ENCODE data around the gene TAS2R19. TPM values are rescaled to one million over a fixed set of nuclear protein-coding genes. Genes with fewer than 3 reads are reported as not detected.

TAS2R19 gene
- total RNA-seq, 1 donor from 2014 or later = 1.4 TPM

DNA sequence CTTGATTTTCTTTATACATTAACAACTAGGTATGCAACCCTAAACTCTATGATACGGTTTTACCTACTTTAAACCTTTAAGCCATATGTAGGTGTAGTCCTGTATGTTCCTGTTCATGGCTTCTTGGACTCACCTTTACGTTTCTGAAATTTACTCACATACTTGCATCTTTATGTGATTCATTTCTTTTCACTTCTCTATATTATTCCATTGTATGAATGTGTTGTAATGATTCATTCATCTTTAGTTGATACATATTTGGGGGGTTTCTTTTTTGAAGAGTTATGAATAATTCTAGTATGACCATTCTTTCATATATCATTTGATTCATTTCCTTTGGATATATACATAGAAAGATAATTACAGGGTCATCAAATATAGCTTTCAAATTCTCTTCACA, 33.3 kb downstream of the TAS2R19 start:
- no peak overlapping the region for H3K27ac Mint-ChIP-seq (ENCODE audit: unreplicated experiment)
- H3K4me3 Mint-ChIP-seq (ENCODE audit: unreplicated experiment) = no peak overlapping the region
- H3K36me3 Mint-ChIP-seq (ENCODE audit: low read depth) = peaks cover 13% of the 10 kb centered on the region
- H3K9me3 Mint-ChIP-seq (ENCODE audit: low read depth) = peaks cover 13% of the 10 kb centered on the region
- no peak for DNase-seq (ENCODE audit: low spot score)
- H3K4me1 Mint-ChIP-seq (ENCODE audit: low read depth) = no peaks in the 10 kb centered on the region
- TF ChIP-seq, protein P1, sequence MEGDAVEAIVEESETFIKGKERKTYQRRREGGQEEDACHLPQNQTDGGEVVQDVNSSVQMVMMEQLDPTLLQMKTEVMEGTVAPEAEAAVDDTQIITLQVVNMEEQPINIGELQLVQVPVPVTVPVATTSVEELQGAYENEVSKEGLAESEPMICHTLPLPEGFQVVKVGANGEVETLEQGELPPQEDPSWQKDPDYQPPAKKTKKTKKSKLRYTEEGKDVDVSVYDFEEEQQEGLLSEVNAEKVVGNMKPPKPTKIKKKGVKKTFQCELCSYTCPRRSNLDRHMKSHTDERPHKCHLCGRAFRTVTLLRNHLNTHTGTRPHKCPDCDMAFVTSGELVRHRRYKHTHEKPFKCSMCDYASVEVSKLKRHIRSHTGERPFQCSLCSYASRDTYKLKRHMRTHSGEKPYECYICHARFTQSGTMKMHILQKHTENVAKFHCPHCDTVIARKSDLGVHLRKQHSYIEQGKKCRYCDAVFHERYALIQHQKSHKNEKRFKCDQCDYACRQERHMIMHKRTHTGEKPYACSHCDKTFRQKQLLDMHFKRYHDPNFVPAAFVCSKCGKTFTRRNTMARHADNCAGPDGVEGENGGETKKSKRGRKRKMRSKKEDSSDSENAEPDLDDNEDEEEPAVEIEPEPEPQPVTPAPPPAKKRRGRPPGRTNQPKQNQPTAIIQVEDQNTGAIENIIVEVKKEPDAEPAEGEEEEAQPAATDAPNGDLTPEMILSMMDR (IDR thresholded peaks at IDR 0.05) = no peak
- H3K27me3 Mint-ChIP-seq (ENCODE audit: low read depth) = no peaks in the 10 kb centered on the region

DNA sequence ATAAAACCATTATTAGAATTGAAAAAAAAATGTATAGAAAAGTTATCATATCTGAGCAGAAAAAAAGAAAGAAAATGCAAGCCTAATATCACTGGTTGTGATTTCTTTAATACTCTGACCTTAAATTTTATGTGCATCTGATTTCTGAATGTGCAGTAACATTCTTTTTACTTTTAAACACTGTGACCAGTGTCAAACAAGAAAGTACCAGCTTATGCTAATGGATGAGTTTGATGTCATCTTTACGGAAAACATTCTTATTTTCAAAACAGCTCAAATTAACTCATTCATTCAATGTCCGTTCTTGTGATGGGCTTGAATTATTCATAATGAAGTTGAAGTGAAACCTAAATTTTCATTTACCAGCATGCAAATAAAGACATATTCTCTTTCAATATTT, 35.6 kb downstream of the TAS2R19 start, which contains the start of gene TAS2R50:
TAS2R50 (minus strand) TSS at position 101 of the 400 bp plus-strand sequence; CDS start at position 49, 52 bp downstream.
- no peak within 1 kb of the TSS for H3K27ac Mint-ChIP-seq (ENCODE audit: unreplicated experiment)
- peaks cover 15% of the 10 kb centered on the region for H3K36me3 Mint-ChIP-seq (ENCODE audit: low read depth)
- no peak for DNase-seq (ENCODE audit: low spot score)
- no peaks in the 10 kb centered on the region for H3K27me3 Mint-ChIP-seq (ENCODE audit: low read depth)
- no peaks in the 10 kb centered on the region for H3K4me1 Mint-ChIP-seq (ENCODE audit: low read depth)
- H3K9me3 Mint-ChIP-seq (ENCODE audit: low read depth) = peaks cover 13% of the 10 kb centered on the region
- TF ChIP-seq, protein P1 (IDR thresholded peaks at IDR 0.05) = no peak
- no peak within 1 kb of the TSS for H3K4me3 Mint-ChIP-seq (ENCODE audit: unreplicated experiment)

DNA sequence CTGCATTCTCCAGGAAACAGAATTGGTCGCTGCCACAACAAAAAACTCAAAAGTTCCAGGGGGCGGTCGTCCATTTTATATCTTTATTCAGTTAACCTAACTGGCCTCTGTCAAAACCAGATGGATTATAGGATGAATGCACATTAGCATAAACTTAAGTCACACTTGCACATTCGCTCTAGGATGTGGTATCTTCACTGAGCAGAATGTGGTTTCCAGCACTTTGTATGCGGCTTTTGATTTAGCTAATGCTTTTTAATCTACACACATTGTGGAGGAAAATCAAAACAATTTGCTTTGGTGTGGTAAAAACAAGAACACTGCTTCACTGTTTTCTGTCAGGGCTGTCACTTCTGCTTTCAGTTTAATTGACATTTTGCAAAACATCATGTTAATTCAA, 40.2 kb downstream of the TAS2R19 start:
- TF ChIP-seq, protein P1 (IDR thresholded peaks at IDR 0.05) = no peak
- no peak overlapping the region for H3K27ac Mint-ChIP-seq (ENCODE audit: unreplicated experiment)
- peaks cover 2% of the 10 kb centered on the region for H3K36me3 Mint-ChIP-seq (ENCODE audit: low read depth)
- H3K4me1 Mint-ChIP-seq (ENCODE audit: low read depth) = no peaks in the 10 kb centered on the region
- peaks cover 8% of the 10 kb centered on the region for H3K9me3 Mint-ChIP-seq (ENCODE audit: low read depth)
- DNase-seq (ENCODE audit: low spot score) = no peak
- H3K27me3 Mint-ChIP-seq (ENCODE audit: low read depth) = no peaks in the 10 kb centered on the region
- no peak overlapping the region for H3K4me3 Mint-ChIP-seq (ENCODE audit: unreplicated experiment)

- Mint-ChIP-seq H3K27me3 (ENCODE audit: low read depth) (no peaks in the 10 kb centered on the region), H3K36me3 (ENCODE audit: low read depth) (no peaks in the 10 kb centered on the region), H3K27ac (ENCODE audit: unreplicated experiment) (no peak overlapping the region), H3K4me3 (ENCODE audit: unreplicated experiment) (no peak overlapping the region), H3K4me1 (ENCODE audit: low read depth) (no peaks in the 10 kb centered on the region), H3K9me3 (ENCODE audit: low read depth) (peaks cover 17% of the 10 kb centered on the region)
- no peak for DNase-seq (ENCODE audit: low spot score)
- TF ChIP-seq, protein P1 (IDR thresholded peaks at IDR 0.05) = no peak
Observed at GRCh38 chr12:10974965-10975364, 47.5 kb downstream of the TAS2R19 start.

Other genes with a start within 250 kb of the TAS2R19 start
- not detected in 3 replicates for gene TAS2R7, start 220.0 kb downstream of the TAS2R19 start, total RNA-seq
- gene TAS2R8, start 215.3 kb downstream of the TAS2R19 start, total RNA-seq = not detected in 3 replicates
- gene TAS2R9, start 212.5 kb downstream of the TAS2R19 start, total RNA-seq = 0.53 TPM in 1 of 3 replicates, not detected in the others
- gene TAS2R10, start 196.3 kb downstream of the TAS2R19 start, total RNA-seq = 0.46 to 1.1 TPM (median 0.47 TPM) in 3 replicates
- gene PRR4, start 173.1 kb downstream of the TAS2R19 start, total RNA-seq = 2.3 to 3.9 TPM (median 3.6 TPM) in 3 replicates
- gene PRH1, start 138.4 kb downstream of the TAS2R19 start, total RNA-seq = 7.2 to 13.6 TPM (median 12.1 TPM) in 3 replicates
- 0.49 to 2.5 TPM (median 0.85 TPM) in 3 replicates for gene TAS2R13, start 113.1 kb downstream of the TAS2R19 start, total RNA-seq
- gene PRH2, start 93.4 kb downstream of the TAS2R19 start, total RNA-seq = not detected in 3 replicates
- gene TAS2R14, start 83.4 kb downstream of the TAS2R19 start, total RNA-seq = 2.4 to 4.0 TPM (median 2.6 TPM) in 3 replicates
- 0.46 to 1.8 TPM (median 0.95 TPM) in 3 replicates for gene TAS2R50, start 35.7 kb downstream of the TAS2R19 start, total RNA-seq
- 0.49 to 2.6 TPM (median 0.82 TPM) in 3 replicates for gene TAS2R20, start 24.3 kb downstream of the TAS2R19 start, total RNA-seq
- gene TAS2R31, start 8.8 kb upstream of the TAS2R19 start, total RNA-seq = 1.1 to 3.8 TPM (median 1.7 TPM) in 3 replicates
- gene TAS2R46, start 39.7 kb upstream of the TAS2R19 start, total RNA-seq = 0.51 to 1.1 TPM (median 0.70 TPM) in 3 replicates
- gene TAS2R43, start 69.7 kb upstream of the TAS2R19 start, total RNA-seq = 0.22 to 0.44 TPM in 2 of 3 replicates, not detected in the other
- gene TAS2R30, start 112.0 kb upstream of the TAS2R19 start, total RNA-seq = 1.1 to 2.8 TPM (median 1.2 TPM) in 3 replicates
- 11.8 to 15.8 TPM (median 12.2 TPM) in 3 replicates for gene SMIM10L1, start 148.6 kb upstream of the TAS2R19 start, total RNA-seq
- not detected in 3 replicates for gene TAS2R42, start 164.3 kb upstream of the TAS2R19 start, total RNA-seq
- not detected in 3 replicates for gene PRB3, start 247.1 kb upstream of the TAS2R19 start, total RNA-seq

All from chondrocyte (in vitro differentiated cells).